SU-DHL-6 (cell line): ENCODE data around the gene CA11.
A peak's percentile ranks its signal among the peaks of the same experiment; 100 is the strongest.

Source experiments
- H2AFZ ChIP-seq: fragments of 200-600 bp; sonication (generic); 2 replicates; pipeline ENCODE4 v1.6.1; 2014; ENCODE audit warnings: low read depth, mild to moderate bottlenecking, moderate library complexity, mixed read lengths, antibody characterized with exemption, low read length; ENCODE audit not compliant: severe bottlenecking
- H3F3A ChIP-seq: fragments of 200-600 bp; shearing (Covaris generic); 2 replicates; pipeline ENCODE4 v1.6.0; 2016; ENCODE audit warnings: antibody characterized with exemption, mild to moderate bottlenecking; ENCODE audit not compliant: insufficient read depth
- H3K27ac ChIP-seq: fragments of 200-600 bp; sonication (generic); 2 replicates; pipeline ENCODE4 v1.5.1; 2016; ENCODE audit warnings: low read depth, mild to moderate bottlenecking, low read length, moderate library complexity, mixed read lengths
- H3K27me3 ChIP-seq: fragments of 200-600 bp; sonication (generic), shearing (Covaris generic); 2 replicates; pipeline ENCODE4 v1.6.0; 2014; ENCODE audit warnings: mild to moderate bottlenecking, low read length
- H3K36me3 ChIP-seq: fragments of 200-600 bp; sonication (generic); 2 replicates; pipeline ENCODE4 v1.6.1; 2014; ENCODE audit warnings: mild to moderate bottlenecking, low read length, mixed read lengths
- H3K4me2 ChIP-seq: fragments of 300-600, 200-600 bp; shearing (Covaris generic), sonication (generic); 2 replicates; pipeline ENCODE4 v1.6.0; 2014; ENCODE audit warnings: low read length, low read depth, mild to moderate bottlenecking; ENCODE audit not compliant: poor library complexity, severe bottlenecking
- H3K4me3 ChIP-seq: fragments of 200-600 bp; sonication (generic); 2 replicates; pipeline ENCODE4 v1.5.1; 2014; ENCODE audit warnings: antibody characterized with exemption, low read length, mild to moderate bottlenecking, mixed read lengths; ENCODE audit not compliant: insufficient read depth, poor library complexity, severe bottlenecking
- H3K79me2 ChIP-seq: fragments of 200-600 bp; sonication (generic); 2 replicates; pipeline ENCODE4 v1.6.1; 2014; ENCODE audit warnings: mild to moderate bottlenecking, low read length, moderate library complexity; ENCODE audit not compliant: insufficient read depth
- H3K9ac ChIP-seq: fragments of 200-600 bp; sonication (generic); 2 replicates; pipeline ENCODE4 v1.7.0; 2014; ENCODE audit warnings: mild to moderate bottlenecking, low read length
- H3K9me2 ChIP-seq: fragments of 200-600 bp; sonication (generic); replicated peaks from 2 replicates; pipeline ENCODE4 v1.6.1; 2014; ENCODE audit warnings: low read length; ENCODE audit not compliant: insufficient read depth
- H3K9me3 ChIP-seq: fragments of 200-600 bp; sonication (generic); 2 replicates; pipeline ENCODE4 v1.6.1; 2014; ENCODE audit warnings: low read length, mixed read lengths; ENCODE audit not compliant: insufficient read depth
- H4K20me1 ChIP-seq: fragments of 200-600 bp; sonication (generic); 2 replicates; pipeline ENCODE4 v1.6.1; 2014; ENCODE audit warnings: low read depth, mild to moderate bottlenecking, antibody characterized with exemption, low read length, moderate library complexity, mixed read lengths
- CTCF ChIP-seq: fragments of 200-600 bp; sonication (generic); IDR thresholded peaks from one replicate; pipeline ENCODE4 v1.5.1; 2017; ENCODE audit warnings: antibody characterized with exemption, mild to moderate bottlenecking, low read length, moderate library complexity; ENCODE audit not compliant: insufficient read depth, poor library complexity, severe bottlenecking
- EZH2phosphoT487 ChIP-seq: fragments of 200-600 bp; sonication (generic), shearing (Covaris generic); conservative IDR thresholded peaks from 2 replicates; pipeline ENCODE4 v1.6.1; 2018; ENCODE audit warnings: mild to moderate bottlenecking, antibody characterized with exemption, low read length, moderate library complexity, mixed read lengths

The CA11 gene

GRCh38 chr19:48686088-48686487 is 40.1 kb upstream of the CA11 start:
- Histone ChIP-seq H3K9ac (no peak overlapping the region), H3K36me3 (no peaks in the 10 kb centered on the region), H3K4me2 (no peak overlapping the region), H3K79me2 (no peaks in the 10 kb centered on the region), H3K27ac (no peak overlapping the region), H3K9me3 (no peaks in the 10 kb centered on the region), H2AFZ (no peak overlapping the region), H3K27me3 (no peaks in the 10 kb centered on the region), H3K9me2 (no peaks in the 10 kb centered on the region), H3F3A (no peaks in the 10 kb centered on the region), H4K20me1 (no peaks in the 10 kb centered on the region), H3K4me3 (no peak overlapping the region)
- TF ChIP-seq CTCF (no peak), EZH2phosphoT487 (no peak)

DNA sequence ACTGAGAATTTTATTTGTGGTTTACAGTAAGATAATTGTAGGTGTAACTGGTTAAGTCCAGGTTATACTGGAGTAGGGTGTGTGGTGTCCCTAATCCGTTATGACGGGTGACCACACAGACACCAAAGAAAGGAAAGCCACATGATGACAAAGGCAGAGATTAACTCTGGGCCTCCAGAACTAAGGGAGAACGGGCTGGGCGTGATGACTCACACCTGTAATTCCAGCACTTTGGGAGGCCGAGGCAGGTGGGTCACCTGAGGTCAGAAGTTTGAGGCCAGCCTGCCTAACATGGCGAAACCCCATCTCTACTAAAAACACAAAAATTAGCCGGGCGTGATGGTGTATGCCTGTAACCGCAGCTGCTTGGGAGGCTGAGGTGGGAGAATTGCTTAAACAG is 39.6 kb upstream of the CA11 start:
- Histone ChIP-seq H3K79me2 (no peaks in the 10 kb centered on the region), H4K20me1 (no peaks in the 10 kb centered on the region), H3K4me3 (no peak overlapping the region), H3K9me2 (no peaks in the 10 kb centered on the region), H3K9ac (no peak overlapping the region), H2AFZ (no peak overlapping the region), H3K9me3 (no peaks in the 10 kb centered on the region), H3K27me3 (no peaks in the 10 kb centered on the region), H3K36me3 (no peaks in the 10 kb centered on the region), H3K4me2 (no peak overlapping the region), H3F3A (no peaks in the 10 kb centered on the region), H3K27ac (no peak overlapping the region)
- no peak for TF ChIP-seq CTCF

- Histone ChIP-seq H3K36me3 (no peaks in the 10 kb centered on the region), H2AFZ (no peak overlapping the region), H3K9ac (no peak overlapping the region), H3K4me3 (no peak overlapping the region), H3K9me3 (no peaks in the 10 kb centered on the region), H3K4me2 (peak overlapping the region; percentile 23), H4K20me1 (no peaks in the 10 kb centered on the region), H3K9me2 (no peaks in the 10 kb centered on the region), H3K79me2 (no peaks in the 10 kb centered on the region), H3F3A (no peaks in the 10 kb centered on the region), H3K27ac (no peak overlapping the region), H3K27me3 (no peaks in the 10 kb centered on the region)
- TF ChIP-seq CTCF (no peak), EZH2phosphoT487 (no peak)
Observed at GRCh38 chr19:48683349-48683748, 37.4 kb upstream of the CA11 start.

- Histone ChIP-seq H3K36me3 (no peaks in the 10 kb centered on the region), H3K9me2 (no peaks in the 10 kb centered on the region), H3K79me2 (no peaks in the 10 kb centered on the region), H3K27ac (no peak overlapping the region), H2AFZ (no peak overlapping the region), H3K4me3 (no peak overlapping the region), H3K4me2 (no peak overlapping the region), H3K9me3 (no peaks in the 10 kb centered on the region), H3F3A (no peaks in the 10 kb centered on the region), H3K27me3 (no peaks in the 10 kb centered on the region), H3K9ac (no peak overlapping the region), H4K20me1 (no peaks in the 10 kb centered on the region)
- TF ChIP-seq EZH2phosphoT487 (no peak), CTCF (no peak)
Observed at GRCh38 chr19:48681127-48681470, 35.1 kb upstream of the CA11 start.
